SK-N-SH treated with all-trans-retinoic acid at 6 μM for 48 hours (cell line): ENCODE measurements around the gene NRARP.

Experiments
- ATAC-seq: fragments of 200-7000 bp; cut with Tn5 transposase; 3 replicates; pipeline ENCODE4 v1.9.1; 2020; ENCODE audit warnings: mild to moderate bottlenecking, moderate library complexity
- ARNTL ChIP-seq: fragments of 450-650 bp; formaldehyde crosslinking; IDR thresholded peaks from 2 replicates; pipeline ENCODE4 v1.5.0; 2020; ENCODE audit warnings: low read depth, mild to moderate bottlenecking, moderate library complexity, borderline replicate concordance
- BACH2 ChIP-seq: fragments of 250-450 bp; sonication (Bioruptor Pico); IDR thresholded peaks from 2 replicates; pipeline ENCODE4 v1.9.0; 2021; ENCODE audit warnings: mild to moderate bottlenecking, borderline replicate concordance
- CSDC2 ChIP-seq: fragments of 250-450 bp; sonication (Bioruptor Pico); IDR thresholded peaks from 2 replicates; pipeline ENCODE4 v1.5.0; 2020; ENCODE audit warnings: mild to moderate bottlenecking, moderate library complexity
- CSRNP3 ChIP-seq: fragments of 250-450 bp; sonication (Bioruptor Pico); IDR thresholded peaks from 2 replicates; pipeline ENCODE4 v1.5.1; 2021; ENCODE audit warnings: mild to moderate bottlenecking, moderate library complexity
- ESRRG ChIP-seq: fragments of 250-450 bp; sonication (Bioruptor Pico); IDR thresholded peaks from 2 replicates; pipeline ENCODE4 v1.6.1; 2021; ENCODE audit warnings: mild to moderate bottlenecking
- GLIS3 ChIP-seq: fragments of 250-450 bp; sonication (Bioruptor Pico); IDR thresholded peaks from 2 replicates; pipeline ENCODE4 v1.5.0; 2020; ENCODE audit warnings: mild to moderate bottlenecking, moderate library complexity
- ISL1 ChIP-seq: fragments of 250-450 bp; sonication (Bioruptor Pico); IDR thresholded peaks from 2 replicates; pipeline ENCODE4 v2.1.2; 2022; ENCODE audit warnings: mild to moderate bottlenecking, moderate library complexity
- OSR1 ChIP-seq: fragments of 250-450 bp; sonication (Bioruptor Pico); IDR thresholded peaks from 2 replicates; pipeline ENCODE4 v1.8.0; 2022; ENCODE audit warnings: moderate library complexity, mild to moderate bottlenecking, inconsistent platforms
- PPARA ChIP-seq: fragments of 250-450 bp; sonication (Bioruptor Pico); IDR thresholded peaks from 2 replicates; pipeline ENCODE4 v1.5.0; 2020; ENCODE audit warnings: mild to moderate bottlenecking, borderline replicate concordance
- RARB ChIP-seq: fragments of 250-450 bp; sonication (Bioruptor Pico); IDR thresholded peaks from 2 replicates; pipeline ENCODE4 v1.8.0; 2021; ENCODE audit warnings: mild to moderate bottlenecking, moderate library complexity
- TCF4 ChIP-seq: fragments of 250-450 bp; sonication (Bioruptor Pico); IDR thresholded peaks from 2 replicates; pipeline ENCODE4 v1.8.0; 2021; ENCODE audit warnings: mild to moderate bottlenecking, moderate library complexity, borderline replicate concordance
- TOX ChIP-seq: fragments of 250-450 bp; sonication (Bioruptor Pico); IDR thresholded peaks from 2 replicates; pipeline ENCODE4 v1.8.0; 2021; ENCODE audit warnings: mild to moderate bottlenecking, moderate library complexity, borderline replicate concordance
- TSHZ2 ChIP-seq: fragments of 250-450 bp; sonication (Bioruptor Pico); IDR thresholded peaks from 2 replicates; pipeline ENCODE4 v1.5.0; 2020; ENCODE audit warnings: mild to moderate bottlenecking, moderate library complexity
- ZFP3 ChIP-seq: fragments of 250-450 bp; sonication (Bioruptor Pico); IDR thresholded peaks from 2 replicates; pipeline ENCODE4 v1.5.0; 2020; ENCODE audit warnings: mild to moderate bottlenecking, moderate library complexity
- ZFP30 ChIP-seq: fragments of 450-650 bp; formaldehyde crosslinking; IDR thresholded peaks from 2 replicates; pipeline ENCODE4 v1.5.0; 2022; ENCODE audit warnings: mild to moderate bottlenecking, moderate library complexity
- ZNF565 ChIP-seq: fragments of 450-650 bp; formaldehyde crosslinking; conservative IDR thresholded peaks from 2 replicates; pipeline ENCODE4 v1.5.0; 2020; ENCODE audit warnings: low read depth, mild to moderate bottlenecking, moderate library complexity
- ZNF70 ChIP-seq: fragments of 450-650 bp; formaldehyde crosslinking; IDR thresholded peaks from 2 replicates; pipeline ENCODE4 v1.5.0; 2020; ENCODE audit warnings: mild to moderate bottlenecking, moderate library complexity
- ZNF8 ChIP-seq: fragments of 450-650 bp; formaldehyde crosslinking; IDR thresholded peaks from 2 replicates; pipeline ENCODE4 v1.5.0; 2020; ENCODE audit warnings: mild to moderate bottlenecking, moderate library complexity
- TF ChIP-seq, protein P1 (sequence below): fragments of 250-450 bp; sonication (Bioruptor Pico); IDR thresholded peaks from 2 replicates; pipeline ENCODE4 v1.5.1; 2020; ENCODE audit warnings: low read depth, mild to moderate bottlenecking, moderate library complexity
- TF ChIP-seq, protein P2 (sequence below): fragments of 250-450 bp; sonication (Bioruptor Pico); IDR thresholded peaks from 2 replicates; pipeline ENCODE4 v1.8.0; 2021; ENCODE audit warnings: low read depth, mild to moderate bottlenecking, moderate library complexity, borderline replicate concordance

The NRARP gene

GRCh38 chr9:137319739-137320551 lies 17.9 kb upstream of the NRARP start:
- TF ChIP-seq, protein P1, sequence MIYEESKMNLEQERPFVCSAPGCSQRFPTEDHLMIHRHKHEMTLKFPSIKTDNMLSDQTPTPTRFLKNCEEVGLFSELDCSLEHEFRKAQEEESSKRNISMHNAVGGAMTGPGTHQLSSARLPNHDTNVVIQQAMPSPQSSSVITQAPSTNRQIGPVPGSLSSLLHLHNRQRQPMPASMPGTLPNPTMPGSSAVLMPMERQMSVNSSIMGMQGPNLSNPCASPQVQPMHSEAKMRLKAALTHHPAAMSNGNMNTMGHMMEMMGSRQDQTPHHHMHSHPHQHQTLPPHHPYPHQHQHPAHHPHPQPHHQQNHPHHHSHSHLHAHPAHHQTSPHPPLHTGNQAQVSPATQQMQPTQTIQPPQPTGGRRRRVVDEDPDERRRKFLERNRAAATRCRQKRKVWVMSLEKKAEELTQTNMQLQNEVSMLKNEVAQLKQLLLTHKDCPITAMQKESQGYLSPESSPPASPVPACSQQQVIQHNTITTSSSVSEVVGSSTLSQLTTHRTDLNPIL (CRISPR knock-in tag) = no peak
- TF ChIP-seq ZNF565 (CRISPR knock-in tag) (no peak), CSRNP3 (CRISPR knock-in tag) (no peak), ESRRG (CRISPR knock-in tag) (no peak), TOX (CRISPR knock-in tag) (no peak), BACH2 (CRISPR knock-in tag) (no peak), TSHZ2 (CRISPR knock-in tag) (no peak), PPARA (no peak), ZNF70 (CRISPR knock-in tag) (no peak)
- no peak for ATAC-seq

DNA sequence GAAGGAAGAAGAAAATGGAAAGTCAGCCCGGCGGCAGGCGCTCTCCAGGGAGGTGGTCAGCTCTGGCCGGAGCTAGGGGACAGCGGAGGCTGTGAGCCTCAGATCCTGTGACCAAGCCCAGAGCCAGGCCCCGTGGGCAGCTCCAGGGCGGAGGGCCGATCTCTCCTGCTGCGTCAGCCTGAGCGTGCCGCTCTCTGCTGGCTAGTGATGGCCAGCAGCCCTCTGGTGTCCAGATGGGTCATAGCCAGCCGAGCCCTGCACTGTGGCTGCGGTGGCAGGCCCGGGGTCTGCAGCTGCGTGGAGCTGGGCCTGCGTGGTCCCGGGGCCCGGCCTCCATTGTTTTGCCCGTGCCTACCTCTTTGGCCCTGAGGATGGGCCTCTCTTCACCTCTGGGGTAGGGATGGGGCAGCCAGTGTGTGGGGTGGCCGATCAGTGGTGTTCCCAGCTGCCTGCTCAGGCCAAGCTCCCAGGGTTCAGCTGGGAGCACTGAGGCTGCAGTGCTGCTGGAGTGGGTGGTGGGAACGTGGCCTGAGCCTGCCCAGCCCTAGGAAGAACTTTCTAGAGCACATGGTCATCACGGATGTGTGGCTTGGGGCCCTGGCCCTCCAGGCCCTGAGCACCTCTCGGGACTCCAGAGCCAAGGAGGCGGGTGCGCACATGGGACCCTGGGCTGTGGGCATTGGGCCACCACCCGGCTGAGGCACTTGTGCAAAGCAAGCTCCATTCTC lies 17.1 kb upstream of the NRARP start:
- ATAC-seq = peak; percentile 37; the same call in 2 of the 3 replicates
- TF ChIP-seq ISL1 (CRISPR knock-in tag) (no peak), CSDC2 (CRISPR knock-in tag) (no peak), BACH2 (CRISPR knock-in tag) (no peak), TOX (CRISPR knock-in tag) (no peak), ZFP30 (CRISPR knock-in tag) (no peak), TCF4 (no peak), ZNF8 (CRISPR knock-in tag) (no peak), ZNF565 (CRISPR knock-in tag) (no peak)
- TF ChIP-seq, protein P1 (CRISPR knock-in tag) = no peak
- TF ChIP-seq, protein P2, sequence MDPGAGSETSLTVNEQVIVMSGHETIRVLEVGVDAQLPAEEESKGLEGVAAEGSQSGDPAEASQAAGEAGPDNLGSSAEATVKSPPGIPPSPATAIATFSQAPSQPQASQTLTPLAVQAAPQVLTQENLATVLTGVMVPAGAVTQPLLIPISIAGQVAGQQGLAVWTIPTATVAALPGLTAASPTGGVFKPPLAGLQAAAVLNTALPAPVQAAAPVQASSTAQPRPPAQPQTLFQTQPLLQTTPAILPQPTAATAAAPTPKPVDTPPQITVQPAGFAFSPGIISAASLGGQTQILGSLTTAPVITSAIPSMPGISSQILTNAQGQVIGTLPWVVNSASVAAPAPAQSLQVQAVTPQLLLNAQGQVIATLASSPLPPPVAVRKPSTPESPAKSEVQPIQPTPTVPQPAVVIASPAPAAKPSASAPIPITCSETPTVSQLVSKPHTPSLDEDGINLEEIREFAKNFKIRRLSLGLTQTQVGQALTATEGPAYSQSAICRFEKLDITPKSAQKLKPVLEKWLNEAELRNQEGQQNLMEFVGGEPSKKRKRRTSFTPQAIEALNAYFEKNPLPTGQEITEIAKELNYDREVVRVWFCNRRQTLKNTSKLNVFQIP = no peak
- TF ChIP-seq, all 23 proteins: peak for 0

DNA sequence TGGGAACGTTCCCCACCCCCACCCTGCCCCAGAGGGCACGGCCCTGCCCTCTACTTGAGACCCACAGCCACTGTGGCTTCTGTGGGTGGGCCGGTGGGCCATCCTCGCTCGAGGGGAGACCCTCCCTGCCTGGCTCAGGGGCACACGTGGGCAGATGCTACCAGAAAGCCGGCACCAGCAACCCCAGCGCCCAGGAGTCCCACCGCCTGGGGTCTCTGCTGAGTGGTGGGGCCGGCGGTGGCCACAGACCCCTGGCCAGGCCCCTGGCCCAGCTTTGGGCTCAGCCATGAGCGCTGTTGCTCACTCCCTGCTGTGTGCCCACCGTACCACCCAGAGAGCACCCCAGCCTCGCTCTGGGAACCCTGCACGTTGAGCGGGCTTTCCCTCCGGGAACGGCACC lies 16.5 kb upstream of the NRARP start:
- TF ChIP-seq RARB = no peak
- TF ChIP-seq ZFP3 = no peak
- TF ChIP-seq ESRRG (CRISPR knock-in tag) = no peak
- TF ChIP-seq GLIS3 (CRISPR knock-in tag) = no peak
- no peak for TF ChIP-seq ZFP30 (CRISPR knock-in tag)
- no peak for TF ChIP-seq OSR1
- TF ChIP-seq ZNF565 (CRISPR knock-in tag) = no peak
- no peak for TF ChIP-seq ZNF70 (CRISPR knock-in tag)
- no peak for TF ChIP-seq ARNTL
- no peak for ATAC-seq
